Measurements from ENCODE around the gene COL5A3. TPM values are rescaled to one million over a fixed set of nuclear protein-coding genes. Genes with fewer than 3 reads are reported as not detected.

The COL5A3 gene
- total and polyA plus RNA-seq, 2 of the 13 experiments (the other 11 are each of a cell fraction or from before 2014, with no cell fraction given), result 0.02 TPM; not detected in 1

- TF ChIP-seq ZHX1 (CRISPR knock-in tag; IDR thresholded peaks at IDR 0.05; ENCODE audit: low read depth), result 0 out of 2 replicates have a peak, but pooled peaks have one; percentile 33
- TF ChIP-seq TOE1 (CRISPR knock-in tag; IDR thresholded peaks at IDR 0.05), result no peak
- no peak for TF ChIP-seq ZNF260 (CRISPR knock-in tag; IDR thresholded peaks at IDR 0.05; ENCODE audit: borderline replicate concordance, low read depth)
- TF ChIP-seq HIC2 (CRISPR knock-in tag; IDR thresholded peaks at IDR 0.05; ENCODE audit: low read depth), result peak; percentile 47; the same call in 1 of the 2 replicates
- TF ChIP-seq ZMYM4 (CRISPR knock-in tag; IDR thresholded peaks at IDR 0.05), result peak; percentile 85
- peak; percentile 67 for TF ChIP-seq ZBTB33 (CRISPR knock-in tag; IDR thresholded peaks at IDR 0.05)
- peak; percentile 79 for TF ChIP-seq TARDBP (CRISPR knock-in tag; IDR thresholded peaks at IDR 0.05)
- peak; percentile 71 for TF ChIP-seq ZBTB25 (CRISPR knock-in tag; IDR thresholded peaks at IDR 0.05)
- TF ChIP-seq MNT (IDR thresholded peaks at IDR 0.05), result peak; percentile 61
- peak; percentile 83 for TF ChIP-seq THRA (CRISPR knock-in tag; IDR thresholded peaks at IDR 0.05; ENCODE audit: borderline replicate concordance)
- TF ChIP-seq SRF (IDR thresholded peaks at IDR 0.05; ENCODE audit: low read depth, low read length), result no peak
- TF ChIP-seq YEATS2 (CRISPR knock-in tag; IDR thresholded peaks at IDR 0.05; ENCODE audit: borderline replicate concordance), result peak; percentile 73; the same call in 1 of the 2 replicates
- TF ChIP-seq DMAP1 (CRISPR knock-in tag; IDR thresholded peaks at IDR 0.05), result peak; percentile 67; the same call in 1 of the 2 replicates
- TF ChIP-seq TCF7 (IDR thresholded peaks at IDR 0.05; ENCODE audit: low read depth), result no peak
- peak; percentile 83 for TF ChIP-seq ELF3 (CRISPR knock-in tag; IDR thresholded peaks at IDR 0.05)
These were observed 17.1 kb upstream of the COL5A3 start (continued) for GRCh38 chr19:10027158-10027997.
